Measurements from ENCODE around the gene DLG4. TPM values are rescaled to one million over a fixed set of nuclear protein-coding genes. Genes with fewer than 3 reads are reported as not detected.
"Not testable (repeated sequence)": the region's sequence is repeated elsewhere in the genome, so short reads cannot be mapped to it uniquely, and the experiment has no call there.

Gene DLG4
- total RNA-seq, 1 experiment from 2014 or later: 38.3 TPM

DNA sequence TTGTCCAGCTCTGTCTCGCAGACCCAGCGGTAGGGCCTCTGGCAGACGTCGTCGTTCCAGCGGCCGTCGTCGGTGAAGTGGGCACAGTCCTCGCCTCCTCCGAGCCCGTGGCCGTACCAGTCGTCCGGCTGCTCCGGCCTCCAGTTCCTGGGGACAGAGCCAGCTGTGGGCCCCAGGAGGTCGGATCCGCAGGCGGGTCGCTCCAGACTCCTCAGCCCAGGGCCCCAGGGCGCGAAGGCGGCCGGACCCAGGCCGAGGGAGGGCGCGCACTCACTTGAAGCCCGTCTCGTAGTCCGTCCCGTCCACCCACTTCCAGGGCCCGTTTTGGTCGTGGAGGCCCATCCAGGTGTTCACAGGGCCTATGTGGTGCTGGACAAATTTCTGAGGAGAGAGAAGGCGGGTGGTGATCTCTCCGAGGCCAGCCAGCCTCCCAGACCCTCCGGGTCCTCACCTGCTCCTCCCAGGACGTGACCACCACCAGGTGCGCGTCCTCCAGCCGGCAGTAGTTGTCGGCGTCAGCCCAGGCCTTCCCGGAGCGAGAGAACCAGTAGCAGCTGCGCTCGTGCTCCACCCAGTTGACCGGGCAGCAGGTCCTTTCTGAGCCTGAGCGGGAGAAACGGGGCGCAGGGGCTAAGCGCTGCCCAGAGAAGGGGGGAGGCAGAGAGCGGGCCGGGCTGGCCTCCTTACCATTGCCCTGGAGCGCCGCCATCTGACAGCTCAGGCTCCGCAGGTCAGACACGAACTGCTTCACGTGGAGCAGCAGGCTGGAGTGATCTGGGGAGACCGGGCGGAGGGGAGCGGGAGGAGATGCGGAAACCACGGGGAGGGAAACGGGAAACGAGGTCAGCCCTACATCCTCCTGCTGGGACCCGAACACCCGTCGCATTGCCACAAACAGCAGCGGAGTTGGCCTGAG lies 45.7 kb downstream of the DLG4 start:
- H4K20me1 ChIP-seq (ENCODE audit: control insufficient read depth, insufficient read depth, insufficient read length): no peaks in the 10 kb centered on the region
- H2BK120ac ChIP-seq (ENCODE audit: low read depth, low read length, poor library complexity, severe bottlenecking): no peak overlapping the region
- H3K27me3 ChIP-seq (ENCODE audit: insufficient read depth, low read length): peaks cover 5% of the 10 kb centered on the region; the same call in 1 of the 2 replicates
- peak; percentile 96 for DNase-seq
- H3K18ac ChIP-seq (ENCODE audit: insufficient read length, low read depth, low read length): peak overlapping the region; percentile 4
- TF ChIP-seq, protein P1, sequence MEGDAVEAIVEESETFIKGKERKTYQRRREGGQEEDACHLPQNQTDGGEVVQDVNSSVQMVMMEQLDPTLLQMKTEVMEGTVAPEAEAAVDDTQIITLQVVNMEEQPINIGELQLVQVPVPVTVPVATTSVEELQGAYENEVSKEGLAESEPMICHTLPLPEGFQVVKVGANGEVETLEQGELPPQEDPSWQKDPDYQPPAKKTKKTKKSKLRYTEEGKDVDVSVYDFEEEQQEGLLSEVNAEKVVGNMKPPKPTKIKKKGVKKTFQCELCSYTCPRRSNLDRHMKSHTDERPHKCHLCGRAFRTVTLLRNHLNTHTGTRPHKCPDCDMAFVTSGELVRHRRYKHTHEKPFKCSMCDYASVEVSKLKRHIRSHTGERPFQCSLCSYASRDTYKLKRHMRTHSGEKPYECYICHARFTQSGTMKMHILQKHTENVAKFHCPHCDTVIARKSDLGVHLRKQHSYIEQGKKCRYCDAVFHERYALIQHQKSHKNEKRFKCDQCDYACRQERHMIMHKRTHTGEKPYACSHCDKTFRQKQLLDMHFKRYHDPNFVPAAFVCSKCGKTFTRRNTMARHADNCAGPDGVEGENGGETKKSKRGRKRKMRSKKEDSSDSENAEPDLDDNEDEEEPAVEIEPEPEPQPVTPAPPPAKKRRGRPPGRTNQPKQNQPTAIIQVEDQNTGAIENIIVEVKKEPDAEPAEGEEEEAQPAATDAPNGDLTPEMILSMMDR (conservative IDR thresholded peaks at IDR 0.05): peak; percentile 57
- Mint-ChIP-seq H3K4me1 (peaks cover 5 to 10% of the 10 kb centered on the region in 2 experiments; a peak in 3 of 4 replicates), H3K27me3 (ENCODE audit: low read depth) (peaks cover 26% of the 10 kb centered on the region), H3K4me3 (no peak overlapping the region; a peak in 1 of 5 replicates), H3K36me3 (ENCODE audit: insufficient read depth in 1 of 3, low read depth in 3 of 3) (peaks cover 0 to 5% (median 0%) of the 10 kb centered on the region in 3 experiments; a peak in 3 of 7 replicates), H3K9me3 (peaks cover 4 to 8% of the 10 kb centered on the region in 2 experiments; a peak in 4 of 5 replicates), H3K27ac (no peak overlapping the region)
- no peak overlapping the region for H3K4ac ChIP-seq (ENCODE audit: low read depth, low read length)
- no peaks in the 10 kb centered on the region for H3K79me1 ChIP-seq (ENCODE audit: insufficient read depth, low read depth, low read length, poor library complexity, severe bottlenecking)
- no peaks in the 10 kb centered on the region for H3K9me3 ChIP-seq (ENCODE audit: control insufficient read depth, low read depth, low read length)
- H2BK20ac ChIP-seq (ENCODE audit: low read depth, low read length, poor library complexity, severe bottlenecking): no peak overlapping the region
- no peak overlapping the region for H3K56ac ChIP-seq (ENCODE audit: insufficient read length, low read depth, low read length)
- H2BK5ac ChIP-seq (ENCODE audit: insufficient read length, low read length): no peak overlapping the region
- no peak overlapping the region for H2AK5ac ChIP-seq (ENCODE audit: insufficient read length, low read length)
- WGBS (ENCODE audit: extremely low coverage, insufficient read length, low lambda C conversion rate): no CpG with 5 or more reads among the region's 69 CpGs
- no peak overlapping the region for H3T11ph ChIP-seq (ENCODE audit: low read length)
- no peak overlapping the region for H3K9ac ChIP-seq (ENCODE audit: extremely low read depth, insufficient read length, low read length)
- no peak overlapping the region for H2BK12ac ChIP-seq (ENCODE audit: insufficient read length, low read depth, low read length)
- H3K4me2 ChIP-seq (ENCODE audit: insufficient read depth, insufficient read length, low read length): peak overlapping the region; percentile 39
- no peaks in the 10 kb centered on the region for H3K79me2 ChIP-seq (ENCODE audit: insufficient read depth, low read length)
- H2BK15ac ChIP-seq (ENCODE audit: low read depth, low read length): no peak overlapping the region
- no peak overlapping the region for H3K23ac ChIP-seq (ENCODE audit: insufficient read length, low read depth, low read length)
- no peaks in the 10 kb centered on the region; the same call in 1 of the 2 replicates for H3K4me1 ChIP-seq (ENCODE audit: insufficient read depth, low read length)
- H3K14ac ChIP-seq (ENCODE audit: insufficient read depth, low read length): 0 out of 2 replicates have a peak overlapping the region, but pooled peaks have one; percentile 2
- peaks cover 16% of the 10 kb centered on the region for H3K23me2 ChIP-seq (ENCODE audit: insufficient read length, low read depth, low read length, poor library complexity, severe bottlenecking)
- no peak overlapping the region for H4K8ac ChIP-seq (replicated peaks; ENCODE audit: insufficient read length, low read depth, low read length)
- no peak overlapping the region for H4K5ac ChIP-seq (ENCODE audit: insufficient read length, low read depth, low read length)
- H2AFZ ChIP-seq (ENCODE audit: low read length): no peak overlapping the region
- H4K91ac ChIP-seq (ENCODE audit: insufficient read length, low read depth, low read length): no peak overlapping the region
- no peak overlapping the region for H3K27ac ChIP-seq (ENCODE audit: insufficient read length, low read depth, low read length)

DNA sequence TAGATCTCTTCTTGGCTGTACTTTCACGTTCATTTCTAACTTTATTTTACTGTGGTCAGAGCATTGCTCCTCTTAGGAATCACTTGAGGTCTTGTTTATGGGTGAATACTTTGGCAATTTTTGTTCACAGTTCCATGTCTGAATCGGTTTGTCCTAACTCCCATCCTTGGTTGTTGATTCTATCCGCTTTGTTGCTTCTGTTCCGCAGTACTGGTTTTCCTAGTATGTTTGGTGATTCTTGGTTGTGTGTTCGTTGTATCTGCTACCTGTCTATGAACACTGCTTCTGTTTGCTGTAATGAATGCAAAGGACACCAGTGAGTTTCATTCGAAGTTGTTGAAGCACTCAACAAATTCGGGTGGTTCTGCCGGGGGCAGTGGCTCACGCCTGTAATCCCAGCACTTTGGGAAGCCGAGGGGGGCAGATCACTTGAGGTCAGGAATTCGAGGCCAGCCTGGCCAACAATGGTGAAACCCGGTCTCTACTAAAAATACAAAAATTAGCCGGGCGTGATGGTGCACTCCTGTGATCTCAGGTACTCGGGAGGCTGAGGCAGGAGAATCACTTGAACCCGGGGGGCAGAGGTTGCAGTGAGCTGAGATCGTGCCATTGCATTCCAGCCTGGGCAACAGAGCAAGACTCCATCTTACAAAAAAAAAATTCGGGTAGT lies 47.0 kb downstream of the DLG4 start:
- H4K8ac ChIP-seq (replicated peaks; ENCODE audit: insufficient read length, low read depth, low read length); H3T11ph ChIP-seq (ENCODE audit: low read length); H3K4me3 Mint-ChIP-seq; H3K4ac ChIP-seq (ENCODE audit: low read depth, low read length); H3K4me1 ChIP-seq (ENCODE audit: insufficient read depth, low read length); H3K79me2 ChIP-seq (ENCODE audit: insufficient read depth, low read length); H2AK5ac ChIP-seq (ENCODE audit: insufficient read length, low read length); H3K56ac ChIP-seq (ENCODE audit: insufficient read length, low read depth, low read length); H4K5ac ChIP-seq (ENCODE audit: insufficient read length, low read depth, low read length); DNase-seq; H2BK5ac ChIP-seq (ENCODE audit: insufficient read length, low read length); H3K9me3 ChIP-seq (ENCODE audit: control insufficient read depth, low read depth, low read length); H3K18ac ChIP-seq (ENCODE audit: insufficient read length, low read depth, low read length); H4K91ac ChIP-seq (ENCODE audit: insufficient read length, low read depth, low read length); H3K27ac Mint-ChIP-seq; H3K36me3 Mint-ChIP-seq (ENCODE audit: insufficient read depth in 1 of 3, low read depth in 3 of 3); H3K27me3 ChIP-seq (ENCODE audit: insufficient read depth, low read length); H2BK120ac ChIP-seq (ENCODE audit: low read depth, low read length, poor library complexity, severe bottlenecking); H3K4me2 ChIP-seq (ENCODE audit: insufficient read depth, insufficient read length, low read length); H2BK20ac ChIP-seq (ENCODE audit: low read depth, low read length, poor library complexity, severe bottlenecking); H4K20me1 ChIP-seq (ENCODE audit: control insufficient read depth, insufficient read depth, insufficient read length); H2AFZ ChIP-seq (ENCODE audit: low read length); H2BK15ac ChIP-seq (ENCODE audit: low read depth, low read length); H3K27ac ChIP-seq (ENCODE audit: insufficient read length, low read depth, low read length); H2BK12ac ChIP-seq (ENCODE audit: insufficient read length, low read depth, low read length); H3K79me1 ChIP-seq (ENCODE audit: insufficient read depth, low read depth, low read length, poor library complexity, severe bottlenecking); H3K14ac ChIP-seq (ENCODE audit: insufficient read depth, low read length); H3K23ac ChIP-seq (ENCODE audit: insufficient read length, low read depth, low read length); H3K4me1 Mint-ChIP-seq; H3K9ac ChIP-seq (ENCODE audit: extremely low read depth, insufficient read length, low read length): not testable (repeated sequence)
- peaks cover 10% of the 10 kb centered on the region for H3K23me2 ChIP-seq (ENCODE audit: insufficient read length, low read depth, low read length, poor library complexity, severe bottlenecking)
- WGBS (ENCODE audit: extremely low coverage, insufficient read length, low lambda C conversion rate): no CpG with 5 or more reads among the region's 18 CpGs
- Mint-ChIP-seq H3K9me3 (peaks cover 4 to 13% of the 10 kb centered on the region in 2 experiments; a peak in 4 of 5 replicates), H3K27me3 (ENCODE audit: low read depth) (peaks cover 14% of the 10 kb centered on the region)

Measured in H9 (cell line).